Measurements from ENCODE around the gene STAMBPL1.

Gene STAMBPL1

GRCh38 chr10:88888810-88889445 lies 8.9 kb downstream of the STAMBPL1 start:
- no peak overlapping the region for H3K4me3 ChIP-seq (ENCODE audit: low read length)
- DNase-seq (ENCODE audit: low read depth, low spot score) = no peak

GRCh38 chr10:88889559-88890337 lies 9.7 kb downstream of the STAMBPL1 start:
- no peak for DNase-seq (ENCODE audit: low read depth, low spot score)
- H3K4me3 ChIP-seq (ENCODE audit: low read length) = no peak overlapping the region

GRCh38 chr10:88890681-88891381 lies 10.8 kb downstream of the STAMBPL1 start:
- no peak overlapping the region for H3K4me3 ChIP-seq (ENCODE audit: low read length)
- DNase-seq (ENCODE audit: low read depth, low spot score) = no peak

GRCh38 chr10:88892222-88892967 lies 12.3 kb downstream of the STAMBPL1 start:
- no peak for DNase-seq (ENCODE audit: low read depth, low spot score)
- no peak overlapping the region for H3K4me3 ChIP-seq (ENCODE audit: low read length)

- H3K4me3 ChIP-seq (ENCODE audit: low read length) = no peak overlapping the region
- no peak for DNase-seq (ENCODE audit: low read depth, low spot score)
These were observed 13.6 kb downstream of the STAMBPL1 start for GRCh38 chr10:88893611-88894010.

GRCh38 chr10:88895250-88895649 lies 15.2 kb downstream of the STAMBPL1 start:
- H3K4me3 ChIP-seq (ENCODE audit: low read length) = no peak overlapping the region
- no peak for DNase-seq (ENCODE audit: low read depth, low spot score)

GRCh38 chr10:88896372-88896993 lies 16.4 kb downstream of the STAMBPL1 start:
- H3K4me3 ChIP-seq (ENCODE audit: low read length) = no peak overlapping the region

GRCh38 chr10:88896994-88897853 lies 17.2 kb downstream of the STAMBPL1 start:
- H3K4me3 ChIP-seq (ENCODE audit: low read length) = no peak overlapping the region
- DNase-seq (ENCODE audit: low read depth, low spot score) = no peak

More at GRCh38 chr10:88896372-88896993, 16.4 kb downstream of the STAMBPL1 start:
- DNase-seq (ENCODE audit: low read depth, low spot score) = no peak

- DNase-seq (ENCODE audit: low read depth, low spot score) = no peak
- no peak overlapping the region for H3K4me3 ChIP-seq (ENCODE audit: low read length)
These were observed 18.7 kb downstream of the STAMBPL1 start for GRCh38 chr10:88898727-88899126.

- no peak overlapping the region for H3K4me3 ChIP-seq (ENCODE audit: low read length)
- no peak for DNase-seq (ENCODE audit: low read depth, low spot score)
These were observed 19.8 kb downstream of the STAMBPL1 start for GRCh38 chr10:88899886-88900285.

- DNase-seq (ENCODE audit: low read depth, low spot score) = no peak
- no peak overlapping the region for H3K4me3 ChIP-seq (ENCODE audit: low read length)
These were observed 21.4 kb downstream of the STAMBPL1 start for GRCh38 chr10:88901206-88901983.

- H3K4me3 ChIP-seq (ENCODE audit: low read length) = no peak overlapping the region
- no peak for DNase-seq (ENCODE audit: low read depth, low spot score)
These were observed 22.1 kb downstream of the STAMBPL1 start for GRCh38 chr10:88901984-88902789.

GRCh38 chr10:88903715-88904114 lies 23.7 kb downstream of the STAMBPL1 start:
- no peak overlapping the region for H3K4me3 ChIP-seq (ENCODE audit: low read length)
- DNase-seq (ENCODE audit: low read depth, low spot score) = no peak

GRCh38 chr10:88906921-88907320 lies 26.9 kb downstream of the STAMBPL1 start:
- H3K4me3 ChIP-seq (ENCODE audit: low read length) = no peak overlapping the region
- DNase-seq (ENCODE audit: low read depth, low spot score) = no peak

- no peak for DNase-seq (ENCODE audit: low read depth, low spot score)
- no peak overlapping the region for H3K4me3 ChIP-seq (ENCODE audit: low read length)
These were observed 28.1 kb downstream of the STAMBPL1 start for GRCh38 chr10:88908194-88908593.

- no peak overlapping the region for H3K4me3 ChIP-seq (ENCODE audit: low read length)
- DNase-seq (ENCODE audit: low read depth, low spot score) = no peak
These were observed 31.1 kb downstream of the STAMBPL1 start for GRCh38 chr10:88911116-88911515.

- H3K4me3 ChIP-seq (ENCODE audit: low read length) = no peak overlapping the region
- DNase-seq (ENCODE audit: low read depth, low spot score) = no peak
These were observed 31.8 kb downstream of the STAMBPL1 start for GRCh38 chr10:88911851-88912250.

Data from Jurkat, Clone E6-1 (cell line).